Activated effector memory CD4-positive, alpha-beta T cell treated with anti-CD3 and anti-CD28 coated beads, Interleukin-2, amount 50 U/mL, for 16 hours (primary cell): Measurements from ENCODE around the gene CLDN24.

Experiments
- DNase-seq: peaks from one replicate; pipeline ENCODE4 v3.0.0-alpha.2; 2020

The CLDN24 gene

DNA sequence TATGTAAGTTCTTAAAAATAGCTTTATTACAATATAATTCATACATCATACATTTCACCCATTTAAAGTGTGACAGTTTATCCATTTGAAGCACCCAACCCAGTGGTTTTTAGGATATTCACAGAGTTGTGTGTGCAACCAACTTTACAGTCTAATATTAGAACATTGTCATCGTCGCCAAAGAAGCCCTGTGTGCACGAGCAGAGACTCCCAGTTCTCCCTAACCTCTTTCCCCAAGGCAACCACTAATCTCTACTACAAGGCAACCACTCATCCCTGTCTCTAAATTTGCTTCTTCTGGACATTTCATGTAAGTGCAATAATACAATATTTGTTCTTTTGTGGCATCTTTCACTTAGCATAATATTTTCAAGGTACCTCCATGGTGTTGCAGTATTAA lies 49.8 kb downstream of the CLDN24 start:
- no peak for DNase-seq
